Lung (tissue), 12 donors: ENCODE results near the gene ROCK2. TPM values are rescaled to one million over a fixed set of nuclear protein-coding genes. Genes with fewer than 3 reads are reported as not detected.

ENCODE experiments used
- ATAC-seq: fragments of 200-7000 bp; cut with Tn5 transposase; one replicate; pipeline ENCODE4 v1.9.1; 2020; ENCODE audit warnings: moderate number of reproducible peaks; ENCODE audit not compliant: insufficient read depth, low FRiP score
- DNase-seq, 3 donors: peaks; one replicate each; pipeline ENCODE4 v3.0.0-alpha.2; 2013 to 2017
- H3K27ac ChIP-seq, 2 donors: one replicate each; pipeline ENCODE4 v1.5.1; 2013; ENCODE audit warnings: mild to moderate bottlenecking in 2 of 2, moderate library complexity in 2 of 2, control low read depth in 1 of 2, inconsistent platforms in 1 of 2, low read depth in 1 of 2, low read length in 1 of 2
- H3K27me3 ChIP-seq, 3 donors: one replicate each; pipeline ENCODE4 v1.5.1; 2013; ENCODE audit warnings: low read length in 2 of 3; ENCODE audit not compliant: control insufficient read depth in 3 of 3, insufficient read depth in 3 of 3
- H3K36me3 ChIP-seq, 4 donors: one replicate each; pipeline ENCODE4 v1.5.1; 2013; ENCODE audit warnings: low read length in 4 of 4, mild to moderate bottlenecking in 1 of 4, moderate library complexity in 1 of 4; ENCODE audit not compliant: control insufficient read depth in 4 of 4, insufficient read depth in 4 of 4
- H3K4me1 ChIP-seq, 5 donors: one replicate each; pipeline ENCODE4 v1.5.1; 2013; ENCODE audit warnings: low read length in 5 of 5, mild to moderate bottlenecking in 2 of 5, moderate library complexity in 1 of 5; ENCODE audit not compliant: control insufficient read depth in 5 of 5, insufficient read depth in 5 of 5
- H3K4me3 ChIP-seq: one replicate; pipeline ENCODE4 v1.5.1; 2013; ENCODE audit warnings: mild to moderate bottlenecking, control low read depth, moderate library complexity
- H3K9ac ChIP-seq, 2 donors: one replicate each; pipeline ENCODE4 v1.5.1; 2013; ENCODE audit warnings: low read length in 2 of 2, control low read depth in 1 of 2; ENCODE audit not compliant: insufficient read depth in 1 of 2
- H3K9me3 ChIP-seq, 4 donors: one replicate each; pipeline ENCODE4 v1.5.1; 2013; ENCODE audit warnings: low read length in 3 of 4, mild to moderate bottlenecking in 1 of 4, moderate library complexity in 1 of 4; ENCODE audit not compliant: control insufficient read depth in 4 of 4, insufficient read depth in 3 of 4
- CTCF ChIP-seq: IDR thresholded peaks from 2 replicates; pipeline ENCODE4 v1.5.1; 2012; ENCODE audit warnings: mild to moderate bottlenecking; ENCODE audit errors: control extremely low read depth, extremely low read depth
- whole genome bisulfite sequencing, 2 donors: extraction: QIAGEN DNeasy Blood & Tissue Kit; methylation state at CpG; one replicate each; pipeline ENCODE4 v1.1.7; 2013; 5-methylcytosine and 5-hydroxymethylcytosine counted together
- polyA plus RNA-seq, 2 donors: library from polyadenylated mRNA; stranded (reverse); fragments of 200-250 nt; gene quantifications; one replicate each; pipeline ENCODE4 v1.2.1, GENCODE V29; 2013
- total RNA-seq, 2 donors: library from RNA; depleted of rRNA in 1 of 2; stranded (reverse); fragments of >200 nt in 1 of 2; gene quantifications; one replicate each; pipeline ENCODE4 v1.2.1, GENCODE V29; 2014 to 2021
- donor health status: control.
- donor health status: control.
- donor health status: Bipolar disorder and iron deficiency.
- donor health status: healthy.
- donor health status: DM: yes; HTN: yes; CAD: no.

Gene ROCK2
- total and polyA plus RNA-seq, 4 donors: 8.0 to 103 (median 28.7) TPM

- WGBS, 2 donors: 50 to 61% methylated on average over 5 of the region's 5 CpGs
- Histone ChIP-seq H3K36me3 (peaks cover 0 to 14% (median 6%) of the 10 kb centered on the region in 4 donors), H3K9me3 (no peaks in the 10 kb centered on the region), H3K4me1 (peaks cover 0 to 4% (median 0%) of the 10 kb centered on the region in 5 donors), H3K27ac (no peak overlapping the region), H3K9ac (no peak overlapping the region), H3K27me3 (no peaks in the 10 kb centered on the region), H3K4me3 (no peak overlapping the region)
- TF ChIP-seq CTCF: no peak
- DNase-seq (peak in 2 of 3 donors; percentile 53 to 75), ATAC-seq (no peak)
Measured at GRCh38 chr2:11177871-11178690, 166.4 kb downstream of the ROCK2 start.

- no peaks in the 10 kb centered on the region for H3K9me3 ChIP-seq
- no peak overlapping the region for H3K27ac ChIP-seq
- TF ChIP-seq CTCF: no peak
- 26 to 59% methylated on average over 6 of the region's 6 CpGs for WGBS, 2 donors
- ATAC-seq (no peak), DNase-seq (peak in 1 of 3 donors; percentile 30)
- H3K36me3 ChIP-seq: peaks cover 0 to 10% (median 2%) of the 10 kb centered on the region in 4 donors
- no peak overlapping the region for H3K9ac ChIP-seq
- H3K27me3 ChIP-seq: no peaks in the 10 kb centered on the region
- H3K4me1 ChIP-seq: peaks cover 0 to 4% (median 0%) of the 10 kb centered on the region in 5 donors
- H3K4me3 ChIP-seq: no peak overlapping the region
Measured at GRCh38 chr2:11175293-11175795, 169.1 kb downstream of the ROCK2 start.

- H3K36me3 ChIP-seq: peaks cover 0 to 5% (median 1%) of the 10 kb centered on the region in 4 donors
- H3K9me3 ChIP-seq: no peaks in the 10 kb centered on the region
- no peak for DNase-seq
- 97 to 99% methylated on average over 9 of the region's 9 CpGs for WGBS, 2 donors
- no peak overlapping the region for H3K27ac ChIP-seq
- H3K4me1 ChIP-seq: peaks cover 0 to 4% (median 0%) of the 10 kb centered on the region in 5 donors
- no peak overlapping the region for H3K9ac ChIP-seq
- no peaks in the 10 kb centered on the region for H3K27me3 ChIP-seq
- ATAC-seq: no peak
- TF ChIP-seq CTCF: no peak
- H3K4me3 ChIP-seq: no peak overlapping the region
Measured at GRCh38 chr2:11174222-11174621, 170.2 kb downstream of the ROCK2 start.
